GM12874 (cell line): Measurements from ENCODE around the gene ZNF783.

ENCODE experiments used
- TF ChIP-seq, protein P1 (sequence below): IDR thresholded peaks from 2 replicates; pipeline ENCODE4 v1.5.1; 2011; ENCODE audit warnings: low read depth, mild to moderate bottlenecking, control low read depth, low read length, moderate library complexity; ENCODE audit not compliant: insufficient read depth

ZNF783 gene

DNA sequence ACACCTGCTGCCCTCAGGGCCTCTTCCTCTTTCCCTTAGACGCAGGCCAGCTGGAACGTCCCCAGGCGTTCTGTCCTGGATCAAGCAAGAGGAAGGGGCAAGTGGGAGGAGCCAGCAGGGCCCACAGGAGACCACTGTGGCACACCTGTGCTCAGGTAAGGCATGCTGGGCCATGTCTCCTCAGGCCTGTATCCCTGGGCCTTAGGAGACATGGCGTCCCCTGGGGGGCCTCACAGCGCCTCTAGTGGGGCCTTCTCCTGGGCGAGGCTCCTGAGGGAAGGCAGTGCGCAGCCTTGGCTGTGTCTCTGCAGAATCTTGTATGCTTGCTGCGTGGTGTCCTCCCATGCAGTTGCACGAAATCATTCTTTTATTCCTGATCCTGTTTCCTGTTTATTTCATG lies 31.3 kb downstream of the ZNF783 start:
- TF ChIP-seq, protein P1, sequence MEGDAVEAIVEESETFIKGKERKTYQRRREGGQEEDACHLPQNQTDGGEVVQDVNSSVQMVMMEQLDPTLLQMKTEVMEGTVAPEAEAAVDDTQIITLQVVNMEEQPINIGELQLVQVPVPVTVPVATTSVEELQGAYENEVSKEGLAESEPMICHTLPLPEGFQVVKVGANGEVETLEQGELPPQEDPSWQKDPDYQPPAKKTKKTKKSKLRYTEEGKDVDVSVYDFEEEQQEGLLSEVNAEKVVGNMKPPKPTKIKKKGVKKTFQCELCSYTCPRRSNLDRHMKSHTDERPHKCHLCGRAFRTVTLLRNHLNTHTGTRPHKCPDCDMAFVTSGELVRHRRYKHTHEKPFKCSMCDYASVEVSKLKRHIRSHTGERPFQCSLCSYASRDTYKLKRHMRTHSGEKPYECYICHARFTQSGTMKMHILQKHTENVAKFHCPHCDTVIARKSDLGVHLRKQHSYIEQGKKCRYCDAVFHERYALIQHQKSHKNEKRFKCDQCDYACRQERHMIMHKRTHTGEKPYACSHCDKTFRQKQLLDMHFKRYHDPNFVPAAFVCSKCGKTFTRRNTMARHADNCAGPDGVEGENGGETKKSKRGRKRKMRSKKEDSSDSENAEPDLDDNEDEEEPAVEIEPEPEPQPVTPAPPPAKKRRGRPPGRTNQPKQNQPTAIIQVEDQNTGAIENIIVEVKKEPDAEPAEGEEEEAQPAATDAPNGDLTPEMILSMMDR = no peak

DNA sequence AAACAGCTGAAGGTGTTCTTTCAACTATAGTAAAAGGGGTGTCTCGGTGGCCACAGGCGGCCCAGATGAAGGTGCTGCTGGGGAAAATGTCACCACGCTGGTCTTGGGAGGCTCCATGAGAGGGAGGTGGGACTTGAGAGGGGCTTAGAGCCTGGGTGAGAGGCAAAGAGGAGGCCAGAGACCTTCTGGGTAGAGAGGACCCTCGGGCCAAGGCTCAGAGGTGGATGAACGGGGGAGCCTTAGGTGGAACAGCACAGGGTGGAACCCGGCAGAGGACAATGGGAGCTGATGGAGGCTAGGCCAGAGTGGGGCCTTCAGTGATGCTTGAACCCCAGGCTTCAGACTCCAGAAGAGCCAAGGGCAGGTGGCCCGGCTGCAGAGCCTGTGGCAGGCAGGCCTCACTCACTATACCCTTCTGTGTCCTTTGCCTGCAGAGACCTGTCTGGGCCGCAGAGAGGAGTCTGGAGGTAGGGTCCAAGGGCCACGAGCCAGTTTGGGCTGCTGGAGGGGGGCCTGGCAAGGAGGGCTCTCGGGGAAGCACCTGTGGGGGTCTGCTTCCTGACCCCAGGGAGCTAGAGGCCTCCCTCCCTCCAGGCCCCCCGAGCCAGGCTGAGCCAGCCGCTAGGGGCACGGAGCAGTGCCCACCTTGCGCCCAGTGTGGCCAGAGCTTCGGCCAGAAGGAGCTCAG lies 32.1 kb downstream of the ZNF783 start:
- TF ChIP-seq, protein P1 = no peak

DNA sequence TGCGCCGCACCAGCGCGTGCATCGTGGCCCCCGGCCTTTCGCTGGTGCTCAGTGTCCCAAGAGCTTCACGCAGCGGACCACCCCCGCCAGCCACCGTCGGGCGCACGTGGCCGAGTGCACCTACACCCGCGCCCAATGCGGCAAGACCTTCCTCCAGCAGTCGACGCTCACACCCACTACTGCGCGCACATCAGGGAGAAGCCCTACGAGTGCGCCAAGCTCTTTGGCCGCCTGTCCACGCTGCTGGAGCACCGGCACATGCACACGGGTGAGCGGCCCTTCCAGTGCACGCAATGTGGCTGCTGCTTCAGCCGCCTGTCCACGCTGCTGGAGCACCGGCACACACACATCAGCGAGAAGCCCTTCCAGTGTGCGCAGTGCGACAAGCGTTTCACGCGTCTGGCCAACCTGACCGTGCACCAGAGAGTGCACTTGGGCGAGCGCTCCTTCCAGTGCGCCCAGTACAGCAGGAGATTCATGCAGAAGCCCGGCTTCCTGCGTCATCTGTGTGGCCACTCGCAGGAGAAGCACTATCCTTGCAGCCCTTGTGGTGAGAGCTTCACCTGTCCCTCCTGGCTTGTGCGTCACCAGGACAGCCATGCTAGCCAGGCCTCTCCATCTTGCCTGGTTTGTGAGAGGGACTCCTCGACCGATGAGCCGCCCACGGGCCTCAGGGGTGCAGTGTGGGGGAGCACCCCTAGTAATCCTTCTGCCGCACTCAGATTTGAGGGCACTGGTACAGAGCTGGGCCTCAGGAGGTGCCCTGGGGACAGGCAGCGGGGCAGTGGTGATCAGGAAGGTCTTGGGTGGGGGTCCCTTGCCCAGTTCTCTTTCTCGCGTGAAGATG lies 32.9 kb downstream of the ZNF783 start:
- TF ChIP-seq, protein P1 = no peak

DNA sequence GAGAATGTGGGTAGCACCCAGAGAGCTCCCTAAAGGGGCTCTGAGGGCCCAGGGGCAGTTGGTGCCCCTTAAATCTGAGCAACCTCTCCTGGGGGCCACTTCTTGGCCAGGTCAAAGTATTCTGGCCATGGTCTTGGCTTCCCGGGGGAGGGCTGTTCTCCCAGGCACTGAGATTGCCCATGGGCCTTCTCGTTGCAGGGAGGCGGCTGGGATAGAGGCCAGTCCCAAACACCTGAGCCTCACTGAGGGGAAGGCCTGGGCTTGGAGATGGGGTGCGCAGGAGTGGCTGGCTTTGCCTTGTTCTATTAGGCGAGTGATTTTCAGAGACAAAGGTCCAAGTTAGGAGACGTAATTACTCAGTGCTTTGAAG lies 33.5 kb downstream of the ZNF783 start:
- TF ChIP-seq, protein P1 = no peak

DNA sequence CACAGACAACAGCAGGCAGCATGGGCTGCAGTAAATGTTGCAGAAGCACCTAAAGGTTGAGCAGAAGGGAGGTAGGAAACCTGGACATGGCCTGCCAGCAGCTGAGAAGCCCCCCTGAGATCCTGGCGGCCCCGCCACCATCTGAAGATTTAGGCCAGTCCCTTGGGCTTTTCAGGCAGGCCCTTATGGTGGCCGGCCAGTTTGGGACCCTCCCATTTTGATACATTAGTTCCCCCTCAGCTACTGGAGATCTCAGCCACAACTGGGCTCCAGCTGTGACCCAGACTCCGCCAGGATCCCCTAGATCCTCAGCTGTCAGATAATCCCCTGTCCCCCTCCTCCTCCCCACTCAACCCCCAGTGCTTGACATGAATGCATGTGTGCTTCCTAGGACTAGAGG lies 34.4 kb downstream of the ZNF783 start:
- TF ChIP-seq, protein P1 = no peak

DNA sequence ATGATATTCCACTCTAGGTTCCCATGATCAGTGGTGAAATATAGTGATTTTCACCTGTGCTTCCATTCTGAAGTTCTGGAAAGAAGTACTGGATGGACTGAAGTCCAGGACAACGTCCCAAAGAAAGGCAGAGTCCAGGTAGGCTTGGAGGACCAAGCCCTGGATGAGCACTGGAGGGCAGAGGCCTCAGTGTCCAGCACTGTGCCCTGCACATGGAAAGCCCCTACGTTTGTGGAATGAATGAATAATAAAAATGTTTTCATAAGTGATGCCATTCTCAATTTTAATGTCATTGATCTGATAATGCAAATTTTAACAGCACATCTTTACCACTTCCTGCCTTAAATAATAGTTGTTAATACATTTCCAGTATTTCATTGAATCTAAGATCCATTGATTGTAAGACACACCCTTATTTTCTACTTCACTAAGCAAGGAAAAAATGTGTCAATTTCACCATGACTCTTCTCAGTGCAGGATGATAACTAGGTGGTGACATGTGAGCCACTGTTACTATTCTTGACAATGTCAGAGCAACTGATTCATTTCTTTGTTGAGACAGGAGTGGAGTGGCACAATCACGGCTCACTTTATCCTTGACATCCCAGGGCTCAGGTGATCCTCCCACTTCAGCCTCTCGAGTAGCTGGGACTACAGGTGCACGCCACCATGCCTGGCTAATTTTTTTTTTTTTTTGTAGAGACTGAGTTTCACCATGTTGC lies 35.2 kb downstream of the ZNF783 start:
- TF ChIP-seq, protein P1 = no peak

DNA sequence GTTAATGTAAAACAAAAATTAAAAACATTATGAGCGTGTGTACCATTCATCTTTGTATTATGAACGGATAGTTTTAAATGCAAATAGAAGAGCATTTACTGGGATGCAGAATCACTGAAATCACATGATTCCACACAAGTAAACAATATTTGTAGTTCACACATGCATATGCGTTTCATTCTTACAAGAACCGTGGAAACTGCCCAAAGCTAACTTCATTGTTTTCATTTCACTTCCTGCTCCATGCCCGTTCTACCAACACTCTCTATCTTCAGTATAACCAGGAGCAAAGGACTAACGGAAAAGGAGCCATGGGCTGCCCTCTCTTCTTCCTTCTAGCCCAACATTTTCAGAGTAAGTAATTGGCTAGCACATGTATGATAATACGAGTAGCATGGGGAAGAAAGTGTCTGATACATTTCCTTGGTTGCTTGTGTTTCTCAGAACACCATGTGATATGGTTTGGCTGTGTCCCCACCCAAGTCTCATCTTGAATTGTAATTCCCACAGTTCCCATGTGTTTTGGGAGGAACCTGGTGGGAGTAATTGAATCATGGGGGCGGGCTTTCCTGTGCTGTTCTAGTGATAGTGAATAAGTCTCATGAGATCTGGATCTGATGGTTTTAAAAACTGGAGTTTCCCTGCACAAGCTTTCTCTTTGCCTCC lies 38.8 kb downstream of the ZNF783 start:
- TF ChIP-seq, protein P1 = no peak
